GM21360 (cell line): ENCODE measurements around the gene RIPOR3.
"Not testable (repeated sequence)": the region's sequence is repeated elsewhere in the genome, so short reads cannot be mapped to it uniquely, and the experiment has no call there.

Experiments used
- ATAC-seq: cut with Tn5 transposase; IDR thresholded peaks from one replicate; pipeline ENCODE4 v1.9.1; 2021; ENCODE audit warnings: mild to moderate bottlenecking, moderate library complexity; ENCODE audit not compliant: unreplicated experiment

Gene RIPOR3

GRCh38 chr20:50704514-50704913 is 13.2 kb upstream of the RIPOR3 start:
- ATAC-seq, result no peak

GRCh38 chr20:50703651-50704438 is 12.5 kb upstream of the RIPOR3 start:
- not testable (repeated sequence) for ATAC-seq

- no peak for ATAC-seq
These were observed 10.0 kb upstream of the RIPOR3 start for GRCh38 chr20:50701041-50701963.

- ATAC-seq, result no peak
These were observed 8.3 kb upstream of the RIPOR3 start for GRCh38 chr20:50699688-50700087.

GRCh38 chr20:50698255-50698654 is 6.9 kb upstream of the RIPOR3 start:
- ATAC-seq, result not testable (repeated sequence)

- no peak for ATAC-seq
These were observed 4.0 kb upstream of the RIPOR3 start for GRCh38 chr20:50695135-50695872.

GRCh38 chr20:50694379-50695134 is 3.2 kb upstream of the RIPOR3 start:
- ATAC-seq, result no peak

GRCh38 chr20:50693001-50693400 is 1.7 kb upstream of the RIPOR3 start:
- ATAC-seq, result no peak

- ATAC-seq, result no peak
These were observed 1.2 kb upstream of the RIPOR3 start for GRCh38 chr20:50692552-50692933.

GRCh38 chr20:50691573-50692551 is 520 bp upstream of the RIPOR3 start:
- no peak for ATAC-seq

- ATAC-seq, result no peak
These were observed 1.3 kb downstream of the RIPOR3 start for GRCh38 chr20:50689864-50690649.

- ATAC-seq, result no peak
These were observed 2.9 kb downstream of the RIPOR3 start for GRCh38 chr20:50688256-50688975.

GRCh38 chr20:50686821-50687220 is 4.5 kb downstream of the RIPOR3 start:
- no peak for ATAC-seq

- no peak for ATAC-seq
These were observed 7.8 kb downstream of the RIPOR3 start for GRCh38 chr20:50683570-50683969.

- no peak for ATAC-seq
These were observed 8.3 kb downstream of the RIPOR3 start for GRCh38 chr20:50682947-50683530.

GRCh38 chr20:50682065-50682464 is 9.3 kb downstream of the RIPOR3 start:
- ATAC-seq, result no peak

GRCh38 chr20:50681359-50682064 is 9.8 kb downstream of the RIPOR3 start:
- no peak for ATAC-seq
